HG02678 (cell line): Measurements from ENCODE around the gene CCDC73.
"Not testable (repeated sequence)": the region's sequence is repeated elsewhere in the genome, so short reads cannot be mapped to it uniquely, and the experiment has no call there.

ENCODE experiments used
- ATAC-seq: cut with Tn5 transposase; IDR thresholded peaks from one replicate; pipeline ENCODE4 v1.9.1; 2021; ENCODE audit warnings: mild to moderate bottlenecking, moderate library complexity; ENCODE audit not compliant: unreplicated experiment

CCDC73 gene

GRCh38 chr11:32708978-32709377 is 85.5 kb downstream of the CCDC73 start:
- not testable (repeated sequence) for ATAC-seq

- ATAC-seq: peak; percentile 93
Observed at GRCh38 chr11:32706985-32707741, 87.3 kb downstream of the CCDC73 start.

DNA sequence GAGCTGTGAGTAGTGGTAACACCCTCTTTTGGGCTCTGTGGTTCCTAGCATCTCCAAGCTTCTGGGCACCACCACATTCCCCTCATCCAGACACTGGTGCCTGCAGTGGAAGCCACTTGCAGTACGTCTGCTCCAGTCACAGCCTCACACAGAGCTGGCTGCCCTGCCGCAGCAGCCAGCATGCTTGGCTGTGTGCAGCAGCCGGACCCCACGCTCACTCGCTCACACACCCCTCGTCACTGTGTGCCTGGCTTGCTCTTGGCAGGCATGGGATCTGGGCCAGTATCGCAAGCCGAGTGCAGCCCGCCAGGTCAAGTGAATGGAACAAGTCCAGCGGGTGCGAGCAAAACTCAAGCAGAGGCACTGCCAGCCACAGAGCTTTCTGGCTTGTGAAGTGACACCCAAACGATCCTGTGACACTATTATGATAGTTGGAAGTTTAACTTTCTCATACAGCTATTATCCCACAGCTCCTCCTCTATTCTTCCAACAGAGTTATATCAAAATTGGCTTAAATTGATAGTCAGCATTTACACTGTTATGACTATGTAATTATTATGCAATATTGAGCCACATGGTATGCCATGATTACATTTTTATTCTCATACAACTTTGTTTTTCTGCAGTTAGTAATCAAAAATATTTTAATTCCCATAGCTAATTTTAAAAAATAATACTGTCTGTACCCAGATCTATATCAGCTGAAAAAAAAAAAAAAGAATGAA is 89.0 kb downstream of the CCDC73 start:
- no peak for ATAC-seq

DNA sequence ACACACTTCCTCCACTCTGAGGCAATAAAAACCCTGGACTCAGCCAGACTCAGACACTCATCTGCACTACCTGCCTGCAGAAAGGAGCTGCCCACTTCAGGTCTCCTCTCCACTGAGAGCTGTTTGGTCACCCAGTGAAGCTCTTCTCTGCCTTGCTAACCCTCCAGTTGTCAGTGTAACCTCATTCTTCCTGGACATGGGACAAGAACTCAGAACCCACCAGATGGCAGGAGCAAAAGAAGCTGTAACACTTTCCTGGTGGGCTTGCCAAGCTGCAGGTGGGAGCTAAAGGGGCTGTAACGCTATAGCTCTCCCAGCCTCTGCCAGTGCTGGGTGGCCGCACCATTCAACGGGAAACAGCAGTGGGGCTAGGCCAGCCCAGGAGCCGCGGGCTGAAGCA is 89.7 kb downstream of the CCDC73 start:
- no peak for ATAC-seq

GRCh38 chr11:32704261-32704660 is 90.2 kb downstream of the CCDC73 start:
- ATAC-seq: no peak

- no peak for ATAC-seq
Observed at GRCh38 chr11:32701616-32702015, 92.8 kb downstream of the CCDC73 start.

DNA sequence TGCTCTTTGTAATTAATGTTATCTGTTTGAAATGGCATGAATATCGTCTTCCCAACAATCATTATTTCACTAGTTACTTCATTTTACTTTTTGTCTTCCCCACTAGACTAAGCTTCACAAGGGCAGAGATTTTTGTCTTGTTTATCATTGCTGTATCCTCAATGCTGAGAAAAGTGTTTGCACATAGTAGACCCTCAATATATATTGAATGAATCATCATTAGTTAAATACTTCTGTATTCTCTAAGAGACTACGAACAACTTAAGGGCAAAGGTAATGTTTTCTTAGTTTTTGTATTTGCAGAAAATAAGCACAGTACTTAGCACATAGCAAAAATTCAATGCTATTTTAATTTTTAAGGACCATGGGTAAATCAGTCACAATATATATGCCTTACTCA is 95.9 kb downstream of the CCDC73 start:
- ATAC-seq: no peak

DNA sequence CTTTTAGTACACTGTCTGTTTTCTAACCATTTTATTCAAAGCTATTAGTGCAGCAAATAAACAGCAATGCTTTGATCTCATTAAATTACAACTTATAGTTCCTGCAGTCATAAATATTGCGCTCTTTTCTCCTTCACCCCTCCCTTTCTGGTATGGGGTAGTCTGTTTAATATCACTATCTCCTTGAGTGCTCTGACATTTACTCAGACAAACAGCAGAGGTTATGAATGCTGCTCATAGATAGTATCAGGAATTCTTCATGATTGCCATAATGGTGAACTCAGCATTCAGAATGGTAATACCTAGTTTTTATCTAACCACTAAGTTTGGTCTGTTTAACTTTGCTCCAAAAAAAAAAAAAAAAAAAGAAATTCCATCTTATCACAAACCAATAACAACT is 123.4 kb downstream of the CCDC73 start:
- no peak for ATAC-seq

DNA sequence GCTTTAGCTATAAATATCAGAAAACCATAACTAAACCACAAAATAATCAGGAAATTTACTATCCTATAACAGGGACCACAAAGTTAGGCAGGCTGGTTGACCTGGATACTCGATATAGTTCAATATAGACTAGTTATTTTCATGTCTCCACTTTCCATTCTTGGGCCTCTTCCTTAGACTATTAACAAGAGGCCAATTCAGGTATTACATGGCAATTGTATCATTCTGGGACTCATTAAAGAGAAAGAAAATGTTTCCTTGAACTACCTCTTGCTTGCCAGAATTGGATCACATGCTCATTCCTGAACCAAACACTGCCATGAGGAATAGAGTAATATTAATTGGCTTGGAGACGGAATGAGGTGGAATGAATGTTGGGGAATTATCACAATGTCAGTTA is 134.8 kb downstream of the CCDC73 start:
- no peak for ATAC-seq

GRCh38 chr11:32658639-32659406 is 135.6 kb downstream of the CCDC73 start:
- ATAC-seq: no peak

DNA sequence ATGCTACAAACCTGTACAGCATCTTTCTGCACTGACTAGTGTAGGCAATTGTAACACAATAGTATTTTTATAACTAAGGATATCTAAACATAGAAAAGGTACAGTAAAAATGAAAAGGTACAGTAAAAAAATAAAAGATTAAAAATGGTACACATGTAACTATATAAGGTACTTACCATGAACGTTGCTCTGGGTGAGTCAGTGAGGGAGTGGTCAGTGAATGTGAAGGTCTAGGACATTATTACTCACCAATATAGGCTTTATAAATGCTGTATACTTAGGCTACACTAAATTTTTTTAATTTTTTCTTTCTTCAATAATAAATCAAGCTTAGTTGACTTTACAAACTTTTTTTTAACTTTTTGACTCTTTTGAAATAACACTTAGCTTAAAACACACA is 150.9 kb downstream of the CCDC73 start:
- no peak for ATAC-seq

DNA sequence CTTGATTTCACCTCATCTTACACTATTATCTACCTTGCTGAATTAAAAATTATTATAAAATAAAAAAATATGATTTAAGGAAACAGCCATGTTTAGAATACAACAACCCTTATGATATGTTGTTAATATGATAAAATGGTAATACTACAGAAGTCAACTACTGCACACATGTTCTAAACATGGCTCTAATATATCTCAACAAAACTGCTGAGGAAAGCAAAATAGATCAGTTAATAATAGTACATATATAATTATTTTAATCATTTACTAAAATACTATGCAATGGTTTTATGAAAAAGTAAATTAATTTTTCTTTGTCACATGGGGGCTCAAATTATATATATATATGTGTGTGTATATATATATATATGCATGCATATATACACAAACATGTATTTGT is 153.1 kb downstream of the CCDC73 start:
- no peak for ATAC-seq

DNA sequence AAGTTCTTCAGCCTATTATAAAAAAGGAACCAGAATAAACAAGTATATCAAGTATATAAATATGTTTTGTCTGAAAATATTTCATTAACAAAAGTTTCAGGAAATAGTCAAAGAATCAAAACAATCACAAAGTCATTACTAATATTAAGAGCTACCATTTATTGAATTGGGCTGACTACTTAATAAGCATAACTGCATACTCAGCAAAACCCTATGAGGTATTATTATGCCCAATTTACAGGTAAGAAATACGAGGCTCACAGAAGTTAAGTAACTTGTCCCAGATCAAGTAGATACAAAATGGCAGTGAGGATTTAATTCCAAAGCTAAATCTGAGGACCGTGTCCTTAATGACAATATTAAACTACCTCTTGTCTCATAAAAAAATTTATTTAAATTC is 158.6 kb downstream of the CCDC73 start:
- ATAC-seq: no peak

GRCh38 chr11:32630844-32631243 is 163.6 kb downstream of the CCDC73 start:
- ATAC-seq: no peak

GRCh38 chr11:32616903-32617302 is 177.6 kb downstream of the CCDC73 start:
- ATAC-seq: no peak

DNA sequence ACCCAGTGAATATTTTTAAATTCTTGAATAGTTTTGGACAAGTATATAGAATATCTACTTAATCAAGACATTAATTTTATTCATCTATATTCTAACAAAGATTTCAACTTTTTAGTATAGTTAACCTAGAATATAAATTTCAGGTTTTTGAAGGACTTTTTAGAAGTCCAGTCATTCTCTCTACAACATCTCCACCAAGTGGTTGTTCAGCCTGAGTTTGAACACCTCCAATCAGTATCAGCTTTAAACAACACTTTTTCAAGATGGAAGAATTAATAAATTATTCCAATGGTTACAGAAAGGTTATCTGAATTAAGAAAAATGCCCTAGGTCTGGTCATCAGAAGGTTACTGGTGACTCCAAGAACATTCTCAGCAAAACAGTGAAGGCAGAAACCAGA is 179.0 kb downstream of the CCDC73 start:
- no peak for ATAC-seq

GRCh38 chr11:32613500-32614151 is 180.8 kb downstream of the CCDC73 start:
- no peak for ATAC-seq

DNA sequence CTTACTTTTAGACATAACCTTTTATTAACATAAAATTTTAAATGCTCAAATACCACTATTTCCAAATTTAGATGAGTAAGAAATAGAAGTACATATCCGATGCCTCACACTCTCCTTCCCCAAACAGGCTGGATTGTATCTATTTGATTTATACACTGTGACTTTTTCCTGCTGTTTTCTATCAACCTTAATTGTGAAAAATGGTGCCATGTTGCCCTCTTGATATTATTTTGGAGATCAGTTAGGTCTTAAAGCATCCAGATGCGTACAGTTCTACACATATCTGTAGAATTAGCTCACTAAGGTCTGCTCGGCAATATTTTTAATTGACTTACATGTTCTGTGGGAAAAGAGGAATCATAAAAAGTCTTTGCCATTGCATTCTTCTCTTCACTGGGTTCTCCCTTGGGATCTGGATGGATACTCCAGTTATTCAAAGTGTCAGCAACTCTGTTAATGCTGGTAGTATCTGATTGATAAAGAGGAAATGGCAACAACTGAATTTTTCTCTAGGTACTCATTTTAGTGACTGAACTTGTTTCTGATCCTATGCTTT is 183.6 kb downstream of the CCDC73 start:
- no peak for ATAC-seq

DNA sequence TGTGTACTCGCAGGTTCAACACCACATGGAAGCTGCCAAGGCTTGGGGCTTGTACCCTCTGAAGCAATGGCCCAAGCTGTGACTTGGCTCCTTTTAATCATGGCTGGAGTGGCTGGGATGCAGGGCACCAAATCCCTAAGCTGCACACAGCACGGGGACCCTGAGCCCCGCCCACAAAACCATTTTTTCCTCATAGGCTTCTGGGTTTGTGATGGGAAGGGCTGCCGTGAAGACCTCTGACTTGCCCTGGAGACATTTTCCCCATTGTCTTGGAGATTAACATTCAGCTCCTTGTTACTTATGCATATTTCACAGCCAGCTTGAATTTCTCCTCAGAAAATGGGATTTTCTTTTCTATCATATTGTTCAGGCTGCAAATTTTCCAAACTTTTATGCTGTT is 185.6 kb downstream of the CCDC73 start:
- not testable (repeated sequence) for ATAC-seq

DNA sequence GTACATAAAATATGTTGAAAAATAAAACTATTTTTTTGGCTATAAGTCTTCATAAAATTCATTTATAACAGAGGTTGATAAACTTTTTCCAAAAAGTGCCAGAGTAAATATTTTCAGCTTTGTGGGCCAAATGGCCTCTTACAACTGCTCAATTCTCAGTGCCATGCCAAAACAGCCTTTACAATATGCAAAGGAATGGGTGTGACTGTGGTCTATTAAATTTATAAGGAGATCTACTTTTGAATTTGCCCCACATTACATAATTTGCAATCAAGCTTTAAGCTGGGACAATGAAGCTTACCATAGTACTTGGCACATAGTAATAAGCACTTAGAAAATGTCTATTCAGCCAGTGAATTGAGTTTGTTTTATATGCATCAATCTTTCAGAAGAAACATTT is 188.2 kb downstream of the CCDC73 start:
- no peak for ATAC-seq
